ENCODE results near the gene ACSM5. TPM values are rescaled to one million over a fixed set of nuclear protein-coding genes. Genes with fewer than 3 reads are reported as not detected.
A peak's percentile ranks its signal among the peaks of the same experiment; 100 is the strongest.
"Not testable (repeated sequence)": the region's sequence is repeated elsewhere in the genome, so short reads cannot be mapped to it uniquely, and the experiment has no call there.

Gene ACSM5
- total RNA-seq, 4 donors from 2014 or later = 1.00 to 4.8 TPM; not detected in 2

GRCh38 chr16:20424129-20424866 lies 15.0 kb downstream of the ACSM5 start:
- Histone ChIP-seq H3K27me3 (no peaks in the 10 kb centered on the region), H3K36me3 (no peaks in the 10 kb centered on the region), H3K27ac (no peak overlapping the region), H3K4me3 (no peak overlapping the region), H3K9me3 (no peaks in the 10 kb centered on the region), H3K4me1 (no peaks in the 10 kb centered on the region)
- TF ChIP-seq CTCF (IDR thresholded peaks at IDR 0.05) (no peak), POLR2A (IDR thresholded peaks at IDR 0.05) (no peak)
- WGBS, 2 donors = 53 to 67% methylated on average over 2 of the region's 2 CpGs
- intact Hi-C loops (cut with DNase I) = no loop called here
- no peak for DNase-seq

GRCh38 chr16:20427401-20427797 lies 18.1 kb downstream of the ACSM5 start:
- H3K27ac ChIP-seq; DNase-seq; H3K36me3 ChIP-seq; H3K9me3 ChIP-seq; H3K4me3 ChIP-seq; intact Hi-C loops (cut with DNase I); H3K4me1 ChIP-seq; H3K27me3 ChIP-seq: not testable (repeated sequence)
- WGBS, 2 donors = 43 to 100% methylated on average over 1 to 2 of the region's 2 CpGs

GRCh38 chr16:20429499-20429898 lies 20.2 kb downstream of the ACSM5 start:
- H3K9me3 ChIP-seq; H3K27me3 ChIP-seq; H3K27ac ChIP-seq; intact Hi-C loops (cut with DNase I); H3K4me1 ChIP-seq; H3K4me3 ChIP-seq; H3K36me3 ChIP-seq; DNase-seq: not testable (repeated sequence)
- 50 to 58% methylated on average over 1 to 7 of the region's 7 CpGs for WGBS, 2 donors

- intact Hi-C loops (cut with DNase I); H3K27me3 ChIP-seq; H3K36me3 ChIP-seq; H3K27ac ChIP-seq; DNase-seq; H3K9me3 ChIP-seq; H3K4me1 ChIP-seq; H3K4me3 ChIP-seq: not testable (repeated sequence)
- WGBS, 2 donors = 69 to 78% methylated on average over 1 of the region's 1 CpG
Observed at GRCh38 chr16:20430480-20430879, 21.1 kb downstream of the ACSM5 start.

- H3K27me3 ChIP-seq = no peaks in the 10 kb centered on the region
- no peak overlapping the region for H3K4me3 ChIP-seq
- H3K9me3 ChIP-seq = no peaks in the 10 kb centered on the region
- no peaks in the 10 kb centered on the region for H3K4me1 ChIP-seq
- WGBS, 2 donors = 58 to 75% methylated on average over 9 to 11 of the region's 11 CpGs
- H3K27ac ChIP-seq = no peak overlapping the region
- no peak for TF ChIP-seq POLR2A (IDR thresholded peaks at IDR 0.05)
- no peak for TF ChIP-seq CTCF (IDR thresholded peaks at IDR 0.05)
- intact Hi-C loops (cut with DNase I) = no loop called here
- DNase-seq = no peak
- H3K36me3 ChIP-seq = no peaks in the 10 kb centered on the region
Observed at GRCh38 chr16:20430948-20431347, 21.6 kb downstream of the ACSM5 start.

- H3K9me3 ChIP-seq = not testable (repeated sequence)
Observed at GRCh38 chr16:20438950-20439349, 29.6 kb downstream of the ACSM5 start.

GRCh38 chr16:20439820-20440231 lies 30.5 kb downstream of the ACSM5 start:
- H3K36me3 ChIP-seq; DNase-seq; H3K27me3 ChIP-seq; H3K9me3 ChIP-seq; intact Hi-C loops (cut with DNase I); H3K4me3 ChIP-seq: not testable (repeated sequence)
- WGBS, 2 donors = 0% methylated on average over 1 of the region's 3 CpGs; no CpG with 5 or more reads in 1 of the 2 donors
- Histone ChIP-seq H3K27ac (peak overlapping the region; percentile 47 to 79 (median 61)), H3K4me1 (peaks cover 0 to 11% (median 0%) of the 10 kb centered on the region in 3 donors)

More at GRCh38 chr16:20438950-20439349, 29.6 kb downstream of the ACSM5 start:
- H3K4me3 ChIP-seq; intact Hi-C loops (cut with DNase I); DNase-seq; H3K27me3 ChIP-seq; H3K36me3 ChIP-seq: not testable (repeated sequence)
- Histone ChIP-seq H3K27ac (peak overlapping the region in 1 of 4 donors; percentile 79), H3K4me1 (peaks cover 0 to 11% (median 0%) of the 10 kb centered on the region in 3 donors)
- WGBS, 2 donors = 43% methylated on average over 1 of the region's 2 CpGs; no CpG with 5 or more reads in 1 of the 2 donors

- intact Hi-C loops (cut with DNase I); DNase-seq; H3K4me3 ChIP-seq; H3K9me3 ChIP-seq; H3K27me3 ChIP-seq; H3K36me3 ChIP-seq: not testable (repeated sequence)
- H3K27ac ChIP-seq = peak overlapping the region; percentile 39 to 86 (median 55)
- WGBS, 2 donors = 53 to 57% methylated on average over 1 of the region's 1 CpG
- peaks cover 0 to 11% (median 0%) of the 10 kb centered on the region in 3 donors for H3K4me1 ChIP-seq
Observed at GRCh38 chr16:20440731-20441130, 31.4 kb downstream of the ACSM5 start.
